HEK293T (cell line): ENCODE measurements around the gene RAPGEF1.

Source experiments
- BHLHE40 ChIP-seq: fragments of 450-650 bp; IDR thresholded peaks from 2 replicates; pipeline ENCODE4 v1.6.1; 2016; ENCODE audit warnings: mild to moderate bottlenecking, moderate library complexity, borderline replicate concordance
- CTBP1 ChIP-seq: fragments of 450-650 bp; IDR thresholded peaks from 2 replicates; pipeline ENCODE4 v1.6.1; 2016; ENCODE audit warnings: borderline replicate concordance
- ELF4 ChIP-seq: fragments of 450-650 bp; IDR thresholded peaks from 2 replicates; pipeline ENCODE4 v1.6.1; 2017; ENCODE audit warnings: antibody characterized with exemption
- FOXA1 ChIP-seq: fragments of 450-650 bp; IDR thresholded peaks from 2 replicates; pipeline ENCODE4 v1.6.1; 2016; ENCODE audit warnings: mild to moderate bottlenecking
- FOXM1 ChIP-seq: fragments of 450-650 bp; IDR thresholded peaks from 2 replicates; pipeline ENCODE4 v1.6.1; 2017; ENCODE audit warnings: mild to moderate bottlenecking, borderline replicate concordance
- HDGF ChIP-seq: fragments of 450-650 bp; IDR thresholded peaks from 2 replicates; pipeline ENCODE4 v1.6.1; 2017; ENCODE audit warnings: antibody characterized with exemption, borderline replicate concordance
- L3MBTL2 ChIP-seq: fragments of 450-650 bp; conservative IDR thresholded peaks from 2 replicates; pipeline ENCODE4 v1.6.1; 2016; ENCODE audit warnings: mild to moderate bottlenecking
- SP1 ChIP-seq: fragments of 450-650 bp; IDR thresholded peaks from 2 replicates; pipeline ENCODE4 v1.6.1; 2017
- ZNF384 ChIP-seq: fragments of 450-650 bp; IDR thresholded peaks from 2 replicates; pipeline ENCODE4 v1.6.1; 2016

DNA sequence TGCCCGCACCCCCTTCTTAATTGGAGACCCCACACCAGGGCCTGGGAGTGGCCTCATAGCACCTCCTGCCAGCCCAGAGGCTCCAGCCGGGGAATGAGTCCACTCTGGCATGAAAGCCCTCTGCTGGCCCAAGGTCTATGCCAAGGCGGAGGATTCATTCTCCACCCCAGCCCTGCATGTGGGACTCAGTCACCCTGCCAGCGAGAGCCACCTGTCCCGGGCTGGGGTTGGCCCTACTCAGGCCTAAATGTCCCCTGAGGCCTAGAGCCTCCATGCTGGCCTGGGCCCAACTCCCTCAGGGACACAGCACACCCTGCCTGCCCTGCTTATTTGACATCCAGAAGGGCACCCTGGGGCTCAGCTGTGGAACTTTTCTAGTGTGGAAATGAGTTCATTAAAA lies 1.0 kb upstream of the RAPGEF1 start:
- TF ChIP-seq CTBP1: no peak
- TF ChIP-seq FOXA1: no peak
- no peak for TF ChIP-seq HDGF
- no peak for TF ChIP-seq SP1
- TF ChIP-seq ZNF384: no peak
- no peak for TF ChIP-seq L3MBTL2
- no peak for TF ChIP-seq ELF4
- TF ChIP-seq BHLHE40: no peak
- TF ChIP-seq FOXM1: no peak
